ENCODE measurements around the gene VAC14.

VAC14 gene

DNA sequence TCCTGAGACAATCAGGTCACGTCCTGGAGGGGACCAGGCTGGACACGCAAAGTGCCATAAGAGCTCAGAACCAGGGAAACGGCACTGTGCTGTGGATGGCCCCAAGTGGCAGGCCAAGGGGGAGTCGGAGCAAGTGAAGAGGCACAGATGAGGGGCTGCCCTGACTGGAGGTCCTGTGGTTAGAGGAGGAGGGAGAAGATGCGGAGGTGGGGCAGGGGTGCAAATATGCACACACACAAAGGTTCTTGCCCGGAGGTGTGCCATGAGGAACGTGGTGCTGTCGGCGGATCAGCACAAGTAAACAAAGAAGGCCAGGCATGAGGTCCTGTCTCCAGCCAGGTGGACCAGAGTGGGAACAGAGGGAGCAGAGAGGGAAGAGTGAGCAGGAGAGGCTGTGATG lies 23.5 kb downstream of the VAC14 start:
- no peak overlapping the region for H3K4me3 ChIP-seq (ENCODE audit: low read depth, low read length)
- no peak for DNase-seq (ENCODE audit: low read depth)
- TF ChIP-seq, protein P1, sequence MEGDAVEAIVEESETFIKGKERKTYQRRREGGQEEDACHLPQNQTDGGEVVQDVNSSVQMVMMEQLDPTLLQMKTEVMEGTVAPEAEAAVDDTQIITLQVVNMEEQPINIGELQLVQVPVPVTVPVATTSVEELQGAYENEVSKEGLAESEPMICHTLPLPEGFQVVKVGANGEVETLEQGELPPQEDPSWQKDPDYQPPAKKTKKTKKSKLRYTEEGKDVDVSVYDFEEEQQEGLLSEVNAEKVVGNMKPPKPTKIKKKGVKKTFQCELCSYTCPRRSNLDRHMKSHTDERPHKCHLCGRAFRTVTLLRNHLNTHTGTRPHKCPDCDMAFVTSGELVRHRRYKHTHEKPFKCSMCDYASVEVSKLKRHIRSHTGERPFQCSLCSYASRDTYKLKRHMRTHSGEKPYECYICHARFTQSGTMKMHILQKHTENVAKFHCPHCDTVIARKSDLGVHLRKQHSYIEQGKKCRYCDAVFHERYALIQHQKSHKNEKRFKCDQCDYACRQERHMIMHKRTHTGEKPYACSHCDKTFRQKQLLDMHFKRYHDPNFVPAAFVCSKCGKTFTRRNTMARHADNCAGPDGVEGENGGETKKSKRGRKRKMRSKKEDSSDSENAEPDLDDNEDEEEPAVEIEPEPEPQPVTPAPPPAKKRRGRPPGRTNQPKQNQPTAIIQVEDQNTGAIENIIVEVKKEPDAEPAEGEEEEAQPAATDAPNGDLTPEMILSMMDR (IDR thresholded peaks at IDR 0.05; ENCODE audit: low read depth, low read length, missing control alignments): no peak

DNA sequence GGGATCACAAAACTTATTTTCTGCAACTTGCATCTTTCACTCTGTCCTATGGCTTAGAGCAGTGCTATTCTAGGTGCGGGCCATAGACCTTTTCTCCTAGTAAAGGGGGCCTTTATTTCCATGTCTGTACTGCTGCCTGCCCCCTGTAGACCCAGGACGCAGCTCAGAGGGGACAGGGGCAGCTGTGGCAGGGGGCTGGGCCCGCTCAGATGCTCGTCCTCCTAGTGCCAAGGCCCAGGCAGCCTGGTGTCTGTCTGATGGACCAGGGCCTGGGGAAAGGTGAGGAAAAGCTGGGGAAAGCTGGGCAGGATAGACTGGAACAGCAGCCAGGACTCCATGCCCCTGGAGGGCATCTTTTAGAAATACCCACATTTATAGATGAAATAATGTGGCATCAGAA lies 25.6 kb downstream of the VAC14 start:
- TF ChIP-seq, protein P1 (IDR thresholded peaks at IDR 0.05; ENCODE audit: low read depth, low read length, missing control alignments): no peak
- H3K4me3 ChIP-seq (ENCODE audit: low read depth, low read length): no peak overlapping the region
- no peak for DNase-seq (ENCODE audit: low read depth)

DNA sequence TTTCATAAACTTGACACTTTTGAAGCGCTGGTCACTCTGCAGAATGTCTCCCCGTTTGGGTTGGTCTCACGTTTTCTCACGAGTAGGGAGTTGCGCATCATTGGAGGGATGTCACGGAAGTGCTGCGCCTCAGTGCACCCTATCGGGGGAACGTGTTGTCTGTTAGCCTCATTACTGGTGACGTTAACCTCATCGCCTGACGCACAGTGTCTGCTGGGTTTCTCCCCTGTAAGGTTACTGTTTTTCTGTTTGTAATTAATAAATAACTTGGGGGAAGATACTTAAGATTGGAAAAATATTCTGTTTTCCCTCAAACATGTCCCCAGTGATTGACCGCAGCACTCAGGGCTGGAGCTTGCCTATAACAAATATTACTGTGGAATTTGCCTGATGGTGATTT lies 26.7 kb downstream of the VAC14 start:
- TF ChIP-seq, protein P1 (IDR thresholded peaks at IDR 0.05; ENCODE audit: low read depth, low read length, missing control alignments): no peak
- no peak overlapping the region for H3K4me3 ChIP-seq (ENCODE audit: low read depth, low read length)
- DNase-seq (ENCODE audit: low read depth): no peak

DNA sequence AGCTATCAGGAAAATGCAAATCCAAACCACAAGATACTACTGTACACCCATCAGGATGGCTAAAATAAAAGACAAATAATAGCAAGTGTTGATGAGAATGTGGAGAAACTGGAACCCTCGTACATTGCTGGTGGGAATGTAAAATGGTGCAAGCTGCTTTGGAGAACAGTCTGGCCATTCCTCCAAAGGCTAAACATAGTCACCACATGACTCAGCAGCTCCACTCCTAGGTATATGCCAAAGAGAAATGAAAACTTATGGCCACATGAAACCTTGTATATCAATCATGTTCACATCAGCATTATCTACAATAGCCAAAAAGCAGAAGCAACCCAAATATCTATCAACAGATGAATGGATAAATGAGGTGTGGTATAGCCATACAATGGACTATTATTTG lies 28.5 kb downstream of the VAC14 start:
- H3K4me3 ChIP-seq (ENCODE audit: low read depth, low read length): no peak overlapping the region
- TF ChIP-seq, protein P1 (IDR thresholded peaks at IDR 0.05; ENCODE audit: low read depth, low read length, missing control alignments): no peak
- no peak for DNase-seq (ENCODE audit: low read depth)

DNA sequence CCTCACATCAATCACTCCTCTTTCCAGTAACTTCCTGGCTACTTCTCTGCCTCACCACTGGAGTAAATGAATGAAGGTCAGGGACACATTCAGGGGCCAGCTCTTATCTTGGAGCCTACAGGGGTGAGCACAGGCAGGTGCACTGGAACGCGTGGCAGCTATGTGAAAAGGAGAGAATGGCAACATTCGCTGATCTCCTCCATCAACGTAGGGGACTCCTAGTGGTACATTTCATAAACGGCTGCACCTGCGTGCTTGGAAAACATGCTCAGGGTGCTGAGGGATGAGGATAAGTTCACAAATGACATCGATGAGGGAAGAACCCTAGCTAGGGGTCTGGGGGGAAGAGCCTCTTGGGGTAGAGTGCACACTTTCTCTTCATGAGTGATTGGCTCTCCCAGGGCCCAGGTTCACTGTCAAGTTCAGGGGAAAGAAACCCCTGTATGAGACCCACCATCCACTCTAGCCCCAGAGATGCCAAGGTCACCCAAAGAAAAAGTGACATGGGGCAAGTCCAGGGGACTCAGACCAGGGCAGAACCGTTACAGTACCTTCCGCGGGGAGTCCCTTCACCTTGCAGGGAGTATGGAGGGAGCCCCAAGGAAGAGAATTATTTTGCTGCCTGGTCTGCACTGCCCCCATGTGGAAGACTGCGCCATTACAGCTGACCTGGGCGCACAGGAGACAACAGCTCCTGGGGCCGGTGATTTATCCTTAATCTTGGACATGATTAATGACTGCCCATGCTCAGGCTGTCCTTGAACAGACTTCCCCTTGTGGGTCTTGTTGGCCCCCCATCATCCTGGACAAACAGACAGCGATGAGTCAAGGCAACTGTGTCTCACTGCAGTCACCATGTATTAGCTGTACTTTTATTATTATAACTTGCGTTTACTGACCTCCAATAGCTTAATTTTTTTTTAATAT lies 30.1 kb downstream of the VAC14 start:
- TF ChIP-seq, protein P1 (IDR thresholded peaks at IDR 0.05; ENCODE audit: low read depth, low read length, missing control alignments): peak; percentile 94
- DNase-seq (ENCODE audit: low read depth): no peak
- H3K4me3 ChIP-seq (ENCODE audit: low read depth, low read length): no peak overlapping the region

DNA sequence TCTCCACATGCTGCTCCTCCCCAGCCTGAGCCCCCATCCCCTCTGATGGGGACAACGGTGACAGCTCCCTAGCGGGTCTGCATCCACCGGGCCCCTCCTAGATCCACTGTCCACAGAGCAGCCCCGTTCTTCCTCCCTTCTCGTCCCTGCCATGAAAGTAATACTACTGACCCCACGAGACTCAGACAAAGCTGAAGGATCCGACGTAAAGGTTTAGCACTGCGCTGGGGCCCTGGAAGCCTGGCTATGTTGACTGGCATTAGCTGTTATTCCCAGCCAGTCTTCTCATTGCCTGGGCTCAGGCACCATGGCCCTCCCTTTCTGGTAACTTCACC lies 30.7 kb downstream of the VAC14 start:
- no peak for DNase-seq (ENCODE audit: low read depth)
- TF ChIP-seq, protein P1 (IDR thresholded peaks at IDR 0.05; ENCODE audit: low read depth, low read length, missing control alignments): no peak
- no peak overlapping the region for H3K4me3 ChIP-seq (ENCODE audit: low read depth, low read length)

DNA sequence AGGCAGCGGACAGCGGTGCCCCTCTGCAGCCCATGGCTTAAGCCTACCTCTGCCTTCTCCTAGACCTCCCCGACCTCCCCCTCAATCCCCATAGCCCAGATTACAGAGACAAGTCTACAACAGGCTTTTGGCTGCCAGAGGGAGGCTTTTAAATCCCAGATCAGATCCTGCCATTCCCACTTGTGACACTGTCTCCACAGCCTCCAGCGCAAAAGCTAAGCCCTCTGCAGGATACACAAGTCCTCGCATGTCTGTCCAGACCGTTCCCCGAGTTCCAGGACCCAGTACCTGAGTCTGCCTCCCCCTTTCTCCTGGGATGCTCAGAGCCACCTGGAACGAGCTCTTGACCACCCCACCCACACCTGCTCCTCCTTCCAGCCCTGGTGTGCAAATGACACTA lies 31.2 kb downstream of the VAC14 start:
- no peak overlapping the region for H3K4me3 ChIP-seq (ENCODE audit: low read depth, low read length)
- TF ChIP-seq, protein P1 (IDR thresholded peaks at IDR 0.05; ENCODE audit: low read depth, low read length, missing control alignments): no peak
- DNase-seq (ENCODE audit: low read depth): no peak
